NCI-H2196 treated with DMSO at 0.1 percent for 48 hours (cell line): ENCODE results near the gene HLA-F.

Experiments used
- DNase-seq: peaks from one replicate; lab custom pipeline; 2025; ENCODE audit not compliant: unreplicated experiment; lab: John Stamatoyannopoulos, UW

The HLA-F gene

GRCh38 chr6:29759457-29759856 is 36.2 kb downstream of the HLA-F start:
- no peak for DNase-seq

- DNase-seq = no peak
These were observed 37.1 kb downstream of the HLA-F start for GRCh38 chr6:29760328-29760727.

GRCh38 chr6:29762051-29762450 is 38.8 kb downstream of the HLA-F start:
- DNase-seq = no peak

GRCh38 chr6:29762781-29763214 is 39.6 kb downstream of the HLA-F start:
- DNase-seq = no peak

- DNase-seq = no peak
These were observed 40.5 kb downstream of the HLA-F start for GRCh38 chr6:29763491-29764289.

- DNase-seq = no peak
These were observed 41.4 kb downstream of the HLA-F start for GRCh38 chr6:29764422-29765196.

- DNase-seq = no peak
These were observed 46.1 kb downstream of the HLA-F start for GRCh38 chr6:29769336-29769735.

GRCh38 chr6:29770306-29770705 is 47.1 kb downstream of the HLA-F start:
- no peak for DNase-seq

GRCh38 chr6:29776684-29777083 is 53.5 kb downstream of the HLA-F start:
- no peak for DNase-seq
